IPS DF 19.7 (cell line): ENCODE results near the gene TRNP1.
"Not testable (repeated sequence)": the region's sequence is repeated elsewhere in the genome, so short reads cannot be mapped to it uniquely, and the experiment has no call there.

Source experiments
- DNase-seq: peaks from one replicate; pipeline ENCODE4 v3.0.0-alpha.2; 2013; ENCODE audit warnings: low read depth, low spot score

The TRNP1 gene, protein sequence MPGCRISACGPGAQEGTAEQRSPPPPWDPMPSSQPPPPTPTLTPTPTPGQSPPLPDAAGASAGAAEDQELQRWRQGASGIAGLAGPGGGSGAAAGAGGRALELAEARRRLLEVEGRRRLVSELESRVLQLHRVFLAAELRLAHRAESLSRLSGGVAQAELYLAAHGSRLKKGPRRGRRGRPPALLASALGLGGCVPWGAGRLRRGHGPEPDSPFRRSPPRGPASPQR

DNA sequence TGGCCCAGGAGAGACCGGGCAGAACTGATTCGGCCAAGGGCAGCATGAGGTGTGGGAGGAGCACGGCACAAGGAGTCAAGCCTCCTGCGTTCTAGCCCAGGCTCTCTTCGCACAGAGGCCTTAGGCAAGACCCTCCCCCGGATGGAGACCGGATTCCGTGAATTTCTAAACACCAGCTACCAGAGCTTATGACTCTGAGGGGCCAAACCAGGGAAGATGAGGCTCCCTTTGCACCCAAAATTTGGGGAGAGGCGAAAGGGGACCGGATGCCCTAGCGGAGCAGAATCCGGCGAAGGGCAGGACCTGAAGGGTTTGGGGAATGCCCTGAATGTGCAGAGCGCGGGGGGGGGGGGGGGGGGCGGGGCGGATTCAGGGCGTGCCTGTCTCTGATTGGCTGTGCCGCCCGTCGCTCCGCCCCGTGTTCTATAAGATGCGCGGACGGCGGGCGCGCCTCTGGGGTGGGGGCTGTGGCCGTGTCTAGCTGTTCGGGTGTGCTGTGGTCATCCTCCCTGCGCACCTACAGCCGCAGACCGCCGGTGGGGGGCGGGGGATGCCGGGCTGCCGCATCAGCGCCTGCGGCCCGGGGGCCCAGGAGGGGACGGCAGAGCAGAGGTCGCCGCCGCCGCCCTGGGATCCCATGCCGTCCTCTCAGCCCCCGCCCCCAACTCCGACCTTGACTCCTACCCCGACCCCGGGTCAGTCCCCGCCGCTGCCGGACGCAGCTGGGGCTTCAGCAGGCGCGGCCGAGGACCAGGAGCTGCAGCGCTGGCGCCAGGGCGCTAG, at the start of gene TRNP1:
Gene TRNP1 (plus strand): TSS at position 456 of the 783 bp plus-strand sequence. CDS start 95 bp downstream, at position 551.
- DNase-seq: no peak

DNA sequence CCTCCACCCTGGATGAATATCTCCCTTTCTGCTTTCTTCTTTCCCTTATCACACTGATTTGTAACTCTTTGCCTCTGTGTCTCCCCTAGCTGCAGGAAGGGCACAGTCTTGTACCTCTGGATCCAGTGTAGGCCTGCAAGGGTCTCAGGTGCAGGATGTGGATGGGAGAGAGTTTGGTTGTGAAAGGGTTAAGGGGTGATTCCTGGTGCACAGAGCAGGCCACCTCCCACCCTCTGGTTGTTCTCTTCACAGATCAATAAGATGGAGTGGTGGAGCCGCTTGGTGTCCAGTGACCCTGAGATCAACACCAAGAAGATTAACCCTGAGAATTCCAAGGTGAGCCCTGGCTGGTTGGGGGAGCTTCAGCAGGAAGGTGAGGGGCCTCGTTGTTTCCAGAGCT, 48.4 kb upstream of the TRNP1 start:
- no peak for DNase-seq

DNA sequence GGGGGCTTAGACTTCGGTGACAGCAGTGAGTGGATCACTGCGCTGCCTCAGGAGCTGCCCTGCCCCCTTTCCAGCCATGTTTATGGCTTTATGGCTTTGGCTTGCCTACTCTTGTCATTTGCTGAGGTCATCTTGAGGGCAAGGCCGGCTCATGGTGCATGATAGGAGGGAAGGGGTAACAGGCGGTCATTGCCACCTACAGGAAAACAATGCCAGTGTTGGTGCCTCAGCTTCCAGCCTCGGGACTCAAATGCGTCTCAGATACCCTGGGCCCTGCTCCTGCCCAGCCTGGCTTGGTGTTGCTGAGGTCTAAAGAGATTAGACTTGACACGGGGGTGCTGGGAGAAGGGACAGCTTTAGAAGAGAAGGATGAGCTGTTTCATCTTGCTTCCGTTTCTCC, 47.8 kb upstream of the TRNP1 start:
- DNase-seq: no peak

DNA sequence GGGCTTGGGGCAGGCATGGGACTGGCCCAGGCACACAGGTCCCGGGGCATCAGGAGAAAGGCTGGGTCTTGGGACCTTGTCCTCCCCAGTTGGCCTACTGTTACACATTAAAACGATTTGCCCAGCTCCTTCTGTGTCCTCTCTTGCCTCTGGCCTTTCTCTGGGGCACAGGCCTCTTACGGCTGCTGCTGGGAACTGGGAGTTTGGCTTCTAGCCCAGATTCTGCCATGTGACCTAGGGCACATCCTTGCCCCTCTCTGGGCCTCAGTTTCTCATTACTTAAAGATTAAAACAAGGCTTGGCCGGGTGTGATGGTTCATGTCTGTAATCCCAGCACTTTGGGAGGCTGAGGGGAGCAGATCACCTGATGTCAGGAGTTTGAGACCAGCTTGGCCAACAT, 47.2 kb upstream of the TRNP1 start:
- DNase-seq: no peak

DNA sequence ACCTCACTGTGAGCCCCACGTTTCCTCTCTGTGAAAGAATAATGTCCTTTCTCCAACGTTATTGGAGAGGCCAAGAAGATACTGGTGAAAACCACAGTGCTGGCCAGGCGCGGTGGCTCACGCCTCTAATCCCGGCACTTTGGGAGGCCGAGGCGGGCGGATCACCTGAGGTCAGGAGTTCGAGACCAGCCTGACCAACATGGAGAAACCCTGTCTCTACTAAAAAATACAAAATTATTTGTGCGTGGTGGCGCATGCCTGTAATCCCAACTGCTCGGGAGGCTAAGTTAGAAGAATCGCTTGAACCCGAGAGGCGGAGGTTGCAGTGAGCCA, 44.8 kb upstream of the TRNP1 start:
- not testable (repeated sequence) for DNase-seq

DNA sequence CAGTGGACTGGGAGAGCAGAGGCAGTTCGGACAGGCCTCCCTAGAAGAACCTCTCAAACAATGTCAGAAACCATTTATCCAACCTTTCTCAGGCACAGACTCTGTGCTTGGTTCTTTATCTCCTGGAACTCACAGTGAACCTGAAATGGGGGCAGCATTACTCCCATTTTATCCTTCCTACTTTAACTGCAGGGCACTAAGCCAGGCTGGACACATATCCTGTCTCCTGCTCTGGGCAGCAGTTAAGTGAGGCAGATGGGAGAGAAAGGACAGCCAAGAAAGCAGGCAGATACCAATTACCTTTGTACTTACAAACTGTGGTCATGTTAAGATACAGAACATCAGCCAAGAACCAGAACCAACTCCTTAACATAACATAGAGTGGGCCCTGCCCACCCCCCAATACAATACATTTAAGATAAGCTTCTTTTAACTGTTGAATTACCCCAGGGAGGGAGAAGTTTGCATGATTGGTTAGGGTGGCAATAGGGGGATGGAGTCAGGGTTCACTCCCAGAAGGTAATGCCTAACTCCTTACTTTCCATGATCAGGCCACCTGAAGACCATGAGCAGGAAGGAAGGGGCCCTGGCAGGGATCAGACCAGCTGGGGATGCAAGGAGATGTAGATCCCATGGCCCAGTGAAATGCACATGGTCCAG, 44.1 kb upstream of the TRNP1 start:
- no peak for DNase-seq

DNA sequence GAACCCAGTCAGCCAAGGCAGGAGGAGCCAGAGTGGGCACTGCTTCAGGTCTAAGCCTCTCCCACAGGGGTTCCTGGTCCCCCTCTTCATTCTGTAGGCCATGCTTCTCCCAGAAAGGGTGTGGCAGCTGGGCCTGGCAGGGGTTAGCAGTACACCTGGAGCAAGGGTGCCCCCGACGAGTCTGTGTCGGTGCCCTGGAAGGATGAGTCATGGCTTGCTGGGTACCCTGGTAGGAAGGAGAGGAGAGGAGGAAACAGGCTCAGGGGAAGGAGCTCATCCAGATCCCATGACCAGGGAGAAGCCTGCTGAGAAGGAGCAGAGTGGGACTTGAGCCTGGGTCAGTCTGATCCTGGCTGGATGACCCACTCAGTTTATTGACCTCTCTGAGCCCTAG, 43.6 kb upstream of the TRNP1 start:
- DNase-seq: no peak

DNA sequence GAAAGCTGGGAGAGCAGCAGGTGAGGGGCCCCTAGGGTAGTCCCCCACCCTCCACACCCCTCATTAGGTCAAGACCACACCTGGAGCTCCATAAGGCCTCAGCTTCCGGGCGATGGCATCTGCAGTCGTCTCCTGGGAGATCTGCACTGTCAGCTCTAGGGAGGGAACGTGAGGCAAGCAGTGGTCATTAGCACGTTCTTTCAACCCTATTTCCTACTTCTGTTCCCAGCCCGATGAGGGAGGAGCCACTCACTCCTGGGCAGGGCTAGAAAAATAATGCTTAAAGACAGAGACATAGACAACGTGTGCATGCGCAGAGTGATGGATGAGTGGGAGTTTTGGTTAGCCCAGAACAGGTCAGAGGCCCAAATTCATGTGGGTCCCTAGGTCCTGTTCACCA, 42.9 kb upstream of the TRNP1 start:
- DNase-seq: no peak

DNA sequence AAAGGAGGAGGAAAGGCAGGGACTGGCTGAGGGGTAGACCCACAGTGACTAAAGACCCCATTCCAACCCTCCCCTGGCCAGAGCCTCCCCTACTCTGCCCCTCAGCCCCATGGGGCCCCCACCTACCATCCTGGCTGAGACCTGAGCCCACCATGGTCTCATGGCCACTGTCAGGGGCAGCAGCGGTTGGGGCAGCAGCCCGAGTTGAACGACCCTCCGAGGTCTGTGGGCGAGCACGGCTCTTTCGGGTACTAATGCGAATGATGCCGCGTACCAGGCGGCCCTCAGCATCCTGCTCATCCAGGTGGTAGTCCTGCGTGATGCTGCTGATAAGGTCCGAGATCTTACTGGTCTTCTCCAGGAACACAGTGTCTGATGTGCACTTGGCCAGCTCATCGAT, 42.3 kb upstream of the TRNP1 start:
- DNase-seq: no peak

DNA sequence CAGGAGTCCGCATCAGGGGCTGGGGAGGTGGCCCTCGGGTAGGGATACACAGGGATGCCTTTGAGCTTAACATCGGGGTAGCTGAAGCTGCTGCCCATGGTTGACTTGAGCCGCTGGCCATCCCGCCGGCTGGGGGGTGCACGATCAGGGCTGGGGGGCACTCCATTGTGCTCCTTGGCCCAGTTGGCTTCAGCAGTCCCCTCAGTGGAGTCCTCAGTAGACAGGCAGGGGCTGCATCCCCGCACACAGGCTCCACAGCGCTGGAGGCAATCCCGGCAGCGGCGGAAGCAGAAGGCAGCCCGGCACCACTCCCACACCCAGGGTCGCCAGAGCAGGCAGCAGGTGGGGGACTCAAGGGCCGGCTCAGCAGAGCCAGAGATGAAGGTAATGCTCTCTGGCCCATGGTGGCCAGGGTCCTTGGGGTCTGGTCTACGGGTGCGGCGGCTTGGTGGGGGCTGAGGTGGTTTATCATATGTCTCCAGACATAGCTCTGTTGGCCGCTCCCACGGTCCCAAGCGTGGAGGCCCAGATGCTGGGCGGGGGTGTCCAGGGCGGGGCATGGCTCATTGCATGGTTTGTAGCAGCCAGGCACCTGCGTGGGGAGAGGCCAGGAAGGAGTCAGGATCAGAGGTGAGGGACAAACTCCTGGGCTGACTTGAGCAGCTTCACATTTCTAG, 41.5 kb upstream of the TRNP1 start:
- DNase-seq: no peak

DNA sequence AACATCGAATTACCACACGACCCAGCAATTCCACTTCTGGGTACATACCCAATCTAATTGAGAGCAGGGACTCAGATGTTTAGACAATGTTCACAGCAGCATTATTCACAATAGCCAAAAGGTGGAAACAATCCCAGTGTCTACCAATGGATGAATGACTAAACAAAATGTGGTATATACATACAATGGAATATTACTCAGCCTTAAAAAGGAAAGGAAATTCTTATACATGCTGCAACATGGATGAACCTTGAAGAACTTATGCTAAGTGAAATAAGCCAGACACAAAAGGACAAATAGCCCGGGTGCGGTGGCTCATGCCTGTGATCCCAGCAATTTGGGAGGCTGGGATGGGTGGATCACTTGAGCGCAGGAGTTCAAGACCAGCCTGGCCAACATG, 40.1 kb upstream of the TRNP1 start:
- DNase-seq: no peak

DNA sequence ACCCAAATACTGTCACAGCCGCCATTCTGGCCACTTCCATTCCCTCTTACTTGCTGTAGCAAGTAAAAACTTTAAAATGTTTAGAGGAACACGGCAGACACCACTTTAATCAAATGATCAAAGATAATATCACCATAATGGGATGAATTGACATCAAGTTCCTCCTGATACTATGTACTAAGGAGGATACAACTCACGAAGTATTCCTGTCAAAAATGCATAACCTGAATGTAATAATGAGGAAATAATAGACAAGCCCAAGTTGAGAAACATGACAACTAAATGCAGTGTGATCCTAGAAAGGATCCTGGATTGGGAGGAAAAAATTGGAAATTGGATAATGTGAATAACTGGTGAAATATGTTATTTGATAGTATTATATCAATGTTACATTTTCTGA, 37.2 kb upstream of the TRNP1 start:
- no peak for DNase-seq

DNA sequence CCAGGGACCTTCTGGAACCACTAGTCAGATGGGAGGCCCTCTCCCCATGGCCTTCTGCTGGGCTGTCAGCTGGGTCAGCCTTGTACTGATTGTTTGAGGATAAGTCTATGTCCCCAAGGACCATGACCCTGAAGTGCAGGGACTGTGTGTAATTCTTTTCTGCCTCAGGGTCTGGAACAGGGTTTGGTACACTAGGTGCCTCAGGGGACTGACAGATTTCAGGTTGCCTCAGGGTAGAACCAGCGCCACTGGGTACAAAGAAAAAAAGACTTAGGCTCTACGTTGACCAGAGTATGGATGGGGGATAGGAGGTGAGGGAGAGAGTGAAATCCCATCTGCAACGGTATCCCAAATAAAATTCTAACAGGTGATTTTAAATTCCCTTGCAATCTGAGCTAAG, 36.2 kb upstream of the TRNP1 start:
- no peak for DNase-seq

DNA sequence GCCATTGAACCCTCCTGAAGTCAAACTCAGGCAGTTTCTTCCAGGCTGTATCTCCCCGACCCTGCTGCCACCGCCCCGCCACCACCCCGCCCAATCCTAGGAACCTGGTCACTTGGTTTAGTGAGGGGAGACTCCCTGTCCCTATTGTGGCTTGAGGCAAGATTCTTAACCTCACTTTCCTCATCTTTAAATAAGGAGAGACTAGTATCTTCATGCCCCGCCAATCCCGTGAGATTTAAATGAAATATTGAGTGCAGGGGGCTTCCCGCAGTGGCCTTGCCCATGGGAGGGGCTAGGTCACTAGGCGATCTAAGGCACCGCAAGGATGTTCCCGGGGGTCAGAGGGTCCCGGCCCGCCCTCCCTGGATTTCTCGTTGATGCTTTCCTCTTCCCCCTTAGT, 34.2 kb upstream of the TRNP1 start:
- no peak for DNase-seq

DNA sequence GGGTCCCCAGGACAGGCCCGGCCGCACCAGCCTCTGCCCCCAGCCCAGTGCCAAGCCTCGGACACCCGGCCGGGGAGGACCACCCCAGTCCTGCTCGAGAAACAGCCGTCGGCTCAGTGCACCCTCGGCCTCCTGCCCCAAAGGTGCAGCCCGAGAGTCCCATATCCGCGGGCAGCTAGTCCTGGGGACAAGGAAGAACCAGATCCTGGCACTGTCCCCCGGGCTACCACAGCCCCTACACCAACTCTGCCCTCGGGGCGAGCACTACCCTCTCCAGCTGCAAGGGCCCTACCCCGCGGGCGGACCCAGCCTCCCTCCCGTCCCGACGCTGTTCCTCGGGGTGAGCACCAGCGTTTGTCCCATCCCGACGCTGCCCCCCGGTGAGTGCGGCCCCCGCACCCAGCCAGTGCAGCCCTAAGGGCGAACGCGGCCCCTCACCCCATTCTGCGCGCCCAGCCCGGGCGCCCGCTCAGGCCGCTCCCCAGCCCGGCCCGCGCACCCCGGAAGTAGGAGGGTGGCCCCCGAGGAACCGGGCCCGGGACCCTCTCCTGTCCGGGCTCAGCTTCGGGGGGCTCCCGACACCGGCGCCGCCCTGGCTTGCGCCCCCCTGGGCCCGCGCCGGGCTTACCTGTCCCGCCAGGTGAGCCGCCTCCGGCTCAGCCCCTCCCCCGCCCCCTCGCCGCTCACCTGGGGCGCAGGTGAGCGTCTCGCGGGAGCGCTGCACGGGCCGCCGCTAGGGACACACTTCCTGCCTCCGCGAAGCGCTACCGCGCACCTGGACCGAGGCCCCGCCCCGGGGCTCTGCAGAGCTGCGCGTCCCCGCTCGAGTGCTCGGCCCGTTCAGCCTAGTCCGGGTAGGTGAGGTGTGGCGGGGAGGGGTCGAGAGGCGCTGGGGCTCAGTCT, 33.5 kb upstream of the TRNP1 start, which contains the start of gene KDF1:
Gene KDF1 (minus strand): TSS at position 747 of the 903 bp plus-strand sequence. CDS start 8,088 bp downstream, outside the sequence.
- DNase-seq: peak; percentile 73

DNA sequence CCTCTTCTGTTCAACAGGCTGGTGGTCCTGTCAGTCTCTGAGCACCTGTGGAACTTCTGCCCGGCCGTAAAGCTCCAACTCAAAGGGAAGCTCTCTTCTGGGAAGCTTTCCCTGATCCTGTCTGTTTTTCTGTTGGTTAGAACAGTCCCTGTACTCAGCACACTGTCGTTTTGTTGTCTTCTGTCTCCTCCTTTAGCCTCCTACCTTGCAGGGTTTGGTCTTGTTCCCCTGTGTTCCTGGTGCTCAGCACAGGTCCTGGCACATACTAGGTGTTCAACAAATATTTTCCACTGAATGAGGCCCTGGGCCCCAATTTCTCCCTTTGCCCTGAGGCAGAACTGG, 32.9 kb upstream of the TRNP1 start:
- DNase-seq: no peak

DNA sequence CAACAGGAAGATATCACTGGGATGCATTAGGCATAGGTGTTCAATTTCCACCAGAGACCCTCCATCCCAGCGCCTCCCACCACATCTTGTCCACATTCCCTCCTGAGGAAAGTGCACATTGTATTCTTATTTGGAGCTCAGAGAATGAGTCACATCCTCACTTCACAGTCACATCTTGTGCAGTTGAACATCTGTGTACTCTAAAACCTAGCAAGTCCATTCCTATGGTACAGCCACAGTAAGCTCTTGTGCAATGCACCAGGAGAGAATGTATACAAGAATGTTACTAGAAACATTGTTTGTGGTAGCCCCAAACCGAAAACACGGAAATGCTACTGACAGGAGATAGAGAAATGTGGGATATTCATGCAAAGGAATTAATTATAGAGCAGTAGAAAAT, 31.7 kb upstream of the TRNP1 start:
- no peak for DNase-seq

DNA sequence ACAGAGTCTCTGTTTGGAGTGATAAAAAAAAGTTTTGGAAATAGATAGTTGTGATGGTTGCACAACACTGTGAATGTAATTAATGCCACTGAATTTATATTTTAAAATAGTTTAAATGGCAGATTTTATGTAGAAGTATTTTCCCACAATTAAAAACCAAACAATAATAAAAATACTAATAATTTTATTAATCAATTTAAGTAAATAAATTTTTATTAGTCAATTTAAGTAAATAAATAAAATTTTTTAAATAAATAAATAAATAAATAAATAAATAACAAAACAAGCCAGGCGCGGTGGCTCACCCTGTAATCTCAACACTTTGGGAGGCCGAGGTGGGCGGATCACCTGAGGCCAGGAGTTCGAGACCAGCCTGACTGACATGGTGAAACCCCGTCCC, 28.3 kb upstream of the TRNP1 start:
- DNase-seq: no peak

DNA sequence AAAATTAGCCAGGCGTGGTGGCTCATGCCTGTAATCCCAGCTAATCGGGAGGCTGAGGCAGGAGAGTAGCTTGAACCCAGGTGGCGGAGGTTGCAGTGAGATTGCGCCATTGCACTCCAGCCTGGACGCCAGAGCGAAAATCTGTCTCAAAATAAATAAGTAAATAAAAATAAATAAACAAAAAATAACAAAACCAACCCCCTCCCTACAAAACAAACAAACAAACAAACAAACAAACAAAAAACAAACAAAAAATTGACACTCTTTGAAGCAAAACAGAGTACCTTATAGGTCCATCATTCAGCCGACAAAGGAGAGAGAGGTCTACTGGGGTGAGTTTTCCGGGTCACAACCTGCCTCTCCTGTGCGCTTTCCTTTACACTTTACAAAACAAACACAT, 27.9 kb upstream of the TRNP1 start:
- no peak for DNase-seq

DNA sequence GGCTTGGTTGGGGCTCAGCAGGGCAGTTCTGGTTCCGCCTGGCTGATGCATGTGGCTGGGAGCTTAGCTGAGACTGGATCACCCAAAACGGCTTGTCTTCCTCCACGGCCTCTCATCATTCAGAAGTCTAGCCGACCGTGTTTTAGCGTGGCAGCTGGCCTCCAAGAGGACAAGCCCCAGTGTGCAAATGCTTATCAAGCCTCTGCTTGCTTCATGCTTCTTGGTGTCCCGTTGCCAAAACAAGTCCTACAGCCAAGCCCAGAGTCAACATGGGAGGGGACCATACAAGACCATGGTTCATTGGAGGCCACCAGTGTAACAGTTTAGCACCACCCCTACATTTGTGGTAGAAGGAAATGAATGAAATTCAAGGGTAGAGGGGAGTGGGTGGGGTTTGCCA, 22.7 kb upstream of the TRNP1 start:
- DNase-seq: no peak

DNA sequence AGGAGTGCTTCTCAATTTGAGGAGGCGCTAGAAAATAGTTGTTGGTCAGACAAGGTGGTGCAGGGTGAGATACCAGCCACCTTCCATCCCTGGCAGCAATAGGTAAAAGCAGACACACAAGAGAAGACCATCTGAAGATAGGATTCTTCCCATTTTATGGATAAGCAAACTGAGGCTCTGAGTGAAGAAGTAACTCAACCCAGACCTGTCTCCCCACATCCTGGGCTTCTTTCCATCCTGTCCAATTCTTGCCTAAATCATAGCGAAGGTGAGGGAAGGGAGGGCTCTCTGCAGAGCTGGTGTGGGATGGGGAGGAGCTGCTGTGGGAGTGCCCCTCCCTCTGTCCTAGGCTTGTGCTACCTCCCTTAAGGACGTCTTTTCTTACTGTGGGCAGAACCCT, 21.9 kb upstream of the TRNP1 start:
- DNase-seq: no peak

DNA sequence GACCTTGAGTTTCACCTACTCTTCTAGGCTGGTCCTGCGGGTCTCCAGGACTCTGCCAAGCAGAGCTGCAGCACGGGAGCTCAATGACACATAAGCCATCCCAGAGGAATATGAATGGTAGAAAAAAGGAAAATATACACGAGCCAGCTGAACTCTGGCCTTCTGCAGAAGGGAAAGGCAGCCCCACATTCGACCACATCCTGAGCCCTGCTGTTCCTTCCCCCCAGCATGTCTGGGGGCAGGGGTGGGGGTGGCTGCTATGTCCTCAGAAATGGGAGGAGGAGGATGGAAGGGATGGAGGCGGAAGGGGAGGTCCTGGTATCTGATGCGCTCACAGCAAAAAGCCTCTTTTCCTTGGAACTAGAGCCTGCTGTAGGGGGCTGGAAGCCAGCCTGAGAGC, 21.1 kb upstream of the TRNP1 start:
- no peak for DNase-seq
